ENCODE data around the gene EXOC2. TPM values are rescaled to one million over a fixed set of nuclear protein-coding genes. Genes with fewer than 3 reads are reported as not detected.
"Not testable (repeated sequence)": the region's sequence is repeated elsewhere in the genome, so short reads cannot be mapped to it uniquely, and the experiment has no call there.

Gene EXOC2
- total RNA-seq, 1 experiment from 2014 or later = 67.3 TPM

DNA sequence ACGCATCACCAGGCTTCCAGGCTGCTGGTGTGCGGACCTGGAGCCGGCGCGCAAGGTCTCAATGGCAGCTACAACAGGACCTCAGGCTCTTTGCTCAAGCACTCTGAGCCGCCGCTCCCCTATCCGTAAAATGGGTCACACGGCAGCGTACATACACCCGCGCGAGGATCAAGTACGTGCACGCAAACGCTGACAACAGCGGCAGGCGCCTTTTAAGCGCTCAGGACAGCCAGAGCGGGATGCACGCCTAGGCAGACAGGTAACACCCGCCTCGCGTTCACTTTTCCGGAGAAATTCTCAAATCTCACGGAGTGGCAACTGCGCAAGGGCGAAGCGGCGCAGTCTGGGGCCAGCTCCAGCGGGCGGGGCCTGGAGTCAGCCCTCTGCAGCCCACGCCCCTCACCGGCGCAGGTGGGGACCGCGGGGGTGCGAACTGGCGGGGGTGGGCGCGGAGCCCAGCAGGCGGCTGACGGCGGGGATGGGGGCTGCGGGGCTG is 535 bp downstream of the EXOC2 start:
- peak; percentile 72 for DNase-seq (ENCODE audit: low read depth, low spot score)
- in situ Hi-C loops (cut with HindIII; ENCODE audit: low pct_unique_long_range_greater_than_20kb, low sequenced_read_pairs) = no loop called here

DNA sequence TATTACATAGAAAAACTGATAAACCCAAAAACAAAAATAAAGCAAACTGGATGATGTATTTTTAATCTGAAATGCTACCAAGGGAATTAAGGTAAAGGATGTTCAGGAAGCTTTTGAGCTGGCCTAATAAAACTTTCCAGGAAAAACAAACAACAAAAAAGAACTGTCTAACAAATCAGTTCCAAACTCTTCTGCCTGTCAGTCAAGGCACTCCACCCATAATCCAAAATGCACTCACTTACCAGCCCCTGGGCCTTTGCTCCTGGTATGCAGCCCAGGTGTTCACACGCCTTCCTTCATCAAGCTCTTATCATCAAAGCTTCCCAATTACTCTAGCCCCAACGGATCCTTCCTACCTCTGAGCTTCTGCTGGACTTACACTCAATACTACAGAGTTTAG is 3.7 kb downstream of the EXOC2 start:
- no peak for DNase-seq (ENCODE audit: low read depth, low spot score)
- in situ Hi-C loops (cut with HindIII; ENCODE audit: low pct_unique_long_range_greater_than_20kb, low sequenced_read_pairs) = no loop called here

DNA sequence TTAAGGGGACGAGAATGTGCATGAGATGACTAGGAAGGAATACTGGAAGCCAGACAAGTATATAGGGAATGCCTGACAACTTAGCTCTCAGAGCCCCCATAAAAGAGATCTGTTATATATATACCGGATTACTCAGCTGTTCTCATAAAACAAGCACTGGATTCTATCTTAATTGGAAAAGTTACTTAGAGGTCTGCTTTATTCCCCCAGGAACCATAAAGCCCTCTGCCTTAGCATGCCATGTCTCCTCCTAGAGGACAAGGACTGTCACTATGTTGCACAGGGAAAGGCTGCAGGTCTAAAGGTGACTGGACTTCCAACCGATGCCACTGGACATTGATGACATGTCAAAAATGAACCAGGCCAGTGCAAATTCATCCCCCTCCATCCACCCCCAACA is 6.4 kb downstream of the EXOC2 start:
- peak; percentile 46 for DNase-seq (ENCODE audit: low read depth, low spot score)
- in situ Hi-C loops (cut with HindIII; ENCODE audit: low pct_unique_long_range_greater_than_20kb, low sequenced_read_pairs) = no loop called here

DNA sequence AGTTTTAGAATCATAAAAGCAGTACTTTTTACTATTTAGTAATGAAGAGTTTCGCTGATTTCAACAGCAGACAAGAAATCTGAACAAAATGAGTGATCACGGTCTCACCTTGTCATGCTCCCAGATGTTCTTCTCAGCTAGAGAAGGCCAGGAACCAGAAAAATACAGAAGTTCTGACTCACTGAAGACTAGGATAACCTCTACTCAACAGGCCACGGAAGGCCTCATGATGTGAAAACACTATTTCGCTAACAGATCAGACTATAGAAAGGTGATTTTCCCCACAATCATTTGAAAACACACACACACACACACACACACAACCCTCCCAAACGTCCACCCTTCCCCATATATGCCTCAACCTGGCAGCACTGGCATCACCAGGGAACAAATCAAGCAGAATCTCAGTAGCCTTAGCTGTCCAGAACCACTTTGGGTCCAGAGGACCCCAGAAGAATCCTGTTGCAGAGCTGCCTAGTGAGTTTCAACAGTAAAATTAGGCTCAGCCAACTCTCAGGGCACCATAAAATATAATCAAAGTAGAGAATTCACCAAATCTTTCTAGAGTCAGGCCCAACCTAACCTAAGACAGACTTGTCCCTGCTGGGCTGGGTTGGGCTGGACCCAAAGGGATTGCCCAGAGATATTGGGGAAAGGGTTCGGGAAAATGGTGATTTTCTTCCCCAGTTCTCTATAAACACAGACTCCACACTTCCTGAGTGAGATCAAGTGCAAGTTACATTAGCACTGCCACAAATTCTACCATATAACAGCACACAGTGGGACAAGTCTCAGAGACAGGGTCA is 7.9 kb downstream of the EXOC2 start:
- in situ Hi-C loops (cut with HindIII; ENCODE audit: low pct_unique_long_range_greater_than_20kb, low sequenced_read_pairs) = no loop called here
- DNase-seq (ENCODE audit: low read depth, low spot score) = no peak

DNA sequence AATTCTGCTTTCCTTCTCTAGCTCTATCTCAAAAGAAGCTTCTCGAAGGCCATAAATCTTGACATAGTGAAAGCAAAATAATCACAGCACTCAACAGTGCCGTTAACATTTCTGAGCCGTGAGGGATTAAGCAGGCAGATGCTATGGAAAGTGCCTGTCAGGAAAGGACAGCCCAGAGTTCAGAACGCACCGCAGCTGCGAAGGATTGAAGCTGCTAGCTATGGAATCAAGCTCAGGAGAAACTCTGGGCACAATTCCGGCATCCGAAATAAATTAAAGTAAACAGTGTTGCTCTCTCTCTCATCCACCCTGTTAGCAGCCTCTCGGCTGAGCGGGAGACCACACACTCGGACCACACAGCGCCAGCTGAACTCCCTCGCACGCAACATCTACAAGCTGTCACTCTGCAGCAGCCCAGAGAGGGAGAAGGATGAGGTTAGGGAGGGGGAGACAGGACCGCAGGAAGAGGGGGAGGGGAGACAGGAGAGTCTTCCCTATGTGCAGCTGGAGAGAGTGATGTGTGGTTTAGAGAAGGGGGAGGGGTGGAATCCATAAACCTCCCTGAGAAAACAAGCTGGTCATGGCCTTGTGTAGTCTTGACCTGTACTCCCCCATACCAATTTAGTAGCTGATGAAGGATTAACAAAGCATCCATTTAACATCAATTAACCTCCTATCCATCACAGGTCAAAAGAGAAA is 9.0 kb downstream of the EXOC2 start:
- in situ Hi-C loops (cut with HindIII; ENCODE audit: low pct_unique_long_range_greater_than_20kb, low sequenced_read_pairs) = no loop called here
- no peak for DNase-seq (ENCODE audit: low read depth, low spot score)

DNA sequence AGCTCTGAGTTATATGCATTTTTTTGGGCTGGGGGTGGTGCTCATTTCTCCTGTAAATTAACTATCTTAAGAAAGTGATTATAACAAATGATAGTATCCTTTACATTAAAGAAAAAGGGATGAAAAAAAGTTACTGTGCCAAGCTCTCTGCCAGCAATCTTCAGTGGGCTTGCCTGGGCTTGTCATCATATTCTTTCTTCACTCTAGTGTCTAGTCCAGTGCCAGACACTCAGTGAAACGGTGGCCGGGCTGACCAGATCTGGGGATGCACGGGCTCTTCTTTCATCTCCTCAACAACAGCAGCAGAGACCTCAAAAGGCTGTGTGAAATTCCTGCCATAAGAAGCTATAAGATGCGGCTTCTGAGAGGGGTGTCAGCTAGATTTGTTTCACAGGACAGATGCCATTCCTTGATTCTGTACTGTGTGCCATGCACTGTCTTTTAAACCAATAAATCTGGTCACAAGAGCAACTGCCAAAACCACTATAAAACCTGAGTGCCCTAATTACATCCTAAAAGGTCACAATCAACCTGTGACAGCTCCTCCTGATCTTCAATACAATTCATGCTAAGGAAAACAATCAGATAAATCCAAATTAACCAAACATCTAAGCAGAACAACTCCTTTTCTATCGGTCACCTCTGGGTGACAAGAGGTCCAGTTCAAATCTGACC is 12.1 kb downstream of the EXOC2 start:
- in situ Hi-C loops (cut with HindIII; ENCODE audit: low pct_unique_long_range_greater_than_20kb, low sequenced_read_pairs) = no loop called here
- no peak for DNase-seq (ENCODE audit: low read depth, low spot score)

DNA sequence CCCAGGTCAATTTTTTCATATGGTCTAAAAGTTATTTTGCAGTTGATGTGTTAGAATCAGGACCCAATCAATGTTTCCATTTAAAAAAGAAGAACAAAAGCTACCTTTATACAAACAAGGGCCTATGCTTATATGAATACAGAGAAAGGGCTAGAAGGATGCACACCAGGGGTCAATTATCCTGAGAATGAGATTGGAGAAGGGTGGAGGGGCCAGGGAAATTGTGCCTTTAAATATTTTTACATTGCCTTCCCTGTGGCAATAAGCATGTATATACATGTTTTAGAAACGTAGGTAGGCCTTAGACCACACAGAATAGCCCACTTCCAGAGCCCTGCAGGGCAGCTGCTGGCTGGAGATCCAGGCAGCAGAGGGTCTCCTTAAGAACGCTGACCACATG is 12.7 kb downstream of the EXOC2 start:
- in situ Hi-C loops (cut with HindIII; ENCODE audit: low pct_unique_long_range_greater_than_20kb, low sequenced_read_pairs) = no loop called here
- DNase-seq (ENCODE audit: low read depth, low spot score) = no peak

DNA sequence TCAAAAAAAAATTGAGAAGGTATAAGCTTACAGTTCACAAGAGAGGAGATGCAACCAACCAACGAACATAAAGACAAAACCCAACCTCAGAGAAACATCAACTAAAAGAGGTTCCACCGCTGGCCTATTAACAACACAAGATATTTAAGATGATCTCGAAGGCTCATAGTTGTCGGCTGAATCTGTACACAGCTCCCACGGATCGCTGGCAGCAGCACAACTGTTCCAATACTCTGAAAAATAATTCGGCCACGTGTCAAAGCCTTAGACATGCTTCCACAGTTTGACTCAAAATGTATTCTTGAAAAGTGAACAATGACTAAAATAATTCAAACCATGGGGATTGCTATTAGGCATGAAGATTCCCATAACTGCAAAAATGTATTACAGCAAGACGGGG is 13.7 kb downstream of the EXOC2 start:
- DNase-seq (ENCODE audit: low read depth, low spot score) = no peak
- in situ Hi-C loops (cut with HindIII; ENCODE audit: low pct_unique_long_range_greater_than_20kb, low sequenced_read_pairs) = no loop called here

DNA sequence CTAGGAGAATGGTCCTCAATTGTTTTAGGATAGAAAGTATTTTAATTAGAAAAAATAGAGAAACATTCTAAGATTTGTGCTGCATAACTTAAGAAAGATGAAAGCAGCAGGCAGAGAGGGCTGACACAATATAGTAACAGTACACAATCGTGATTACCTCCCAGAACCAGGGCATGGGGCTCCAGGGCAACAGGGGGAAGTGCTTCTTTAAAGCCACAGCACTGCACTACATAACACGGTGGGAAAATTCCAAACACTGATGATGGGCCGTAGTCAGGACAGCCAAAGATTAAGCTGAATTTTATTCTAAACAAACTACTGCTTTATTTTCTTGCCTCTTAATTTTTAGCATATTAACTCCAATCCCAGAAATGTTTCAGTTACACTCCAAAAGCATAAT is 14.4 kb downstream of the EXOC2 start:
- in situ Hi-C loops (cut with HindIII; ENCODE audit: low pct_unique_long_range_greater_than_20kb, low sequenced_read_pairs) = no loop called here
- no peak for DNase-seq (ENCODE audit: low read depth, low spot score)

DNA sequence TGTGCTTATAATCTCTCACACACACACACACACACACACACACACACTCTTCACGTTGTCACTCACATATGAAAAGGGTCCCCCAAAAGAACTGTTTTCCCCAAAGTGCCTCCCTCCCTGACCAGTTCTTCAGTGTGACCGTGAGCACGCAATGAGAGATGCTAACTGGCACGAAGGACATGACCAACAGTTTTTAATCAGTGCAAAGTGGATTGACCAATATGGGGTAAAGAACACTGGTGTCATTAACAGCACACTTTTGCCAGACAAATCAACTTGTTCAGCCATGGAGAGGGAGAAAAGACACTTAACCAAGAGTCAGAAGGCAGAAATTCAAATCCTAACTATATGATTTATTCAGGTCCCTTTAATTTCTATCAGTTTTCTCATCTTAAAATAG is 15.0 kb downstream of the EXOC2 start:
- DNase-seq (ENCODE audit: low read depth, low spot score) = no peak

DNA sequence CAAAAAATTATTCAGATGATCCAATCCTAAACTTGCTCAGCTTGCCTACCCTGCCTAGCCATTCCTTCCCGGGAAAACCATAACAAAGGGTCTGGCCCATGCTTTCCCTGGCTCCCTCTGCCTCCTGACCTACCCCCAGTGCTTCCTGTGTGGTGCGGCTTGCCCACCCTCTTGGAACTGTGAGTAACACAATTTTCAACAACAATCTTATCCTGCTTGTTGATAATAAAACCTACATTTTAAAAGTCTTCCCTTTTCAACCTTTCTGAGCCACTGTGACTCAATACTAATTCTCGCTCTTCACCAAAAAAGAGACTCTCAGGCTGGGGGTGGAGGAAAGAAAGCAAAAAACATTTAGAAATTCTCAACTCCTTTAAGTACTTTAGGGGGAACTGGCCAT is 18.0 kb downstream of the EXOC2 start:
- in situ Hi-C loops (cut with HindIII; ENCODE audit: low pct_unique_long_range_greater_than_20kb, low sequenced_read_pairs) = no loop called here
- DNase-seq (ENCODE audit: low read depth, low spot score) = no peak

More for the DNA sequence above, 15.0 kb downstream of the EXOC2 start:
- in situ Hi-C loops (cut with HindIII; ENCODE audit: low pct_unique_long_range_greater_than_20kb, low sequenced_read_pairs) = no loop called here

DNA sequence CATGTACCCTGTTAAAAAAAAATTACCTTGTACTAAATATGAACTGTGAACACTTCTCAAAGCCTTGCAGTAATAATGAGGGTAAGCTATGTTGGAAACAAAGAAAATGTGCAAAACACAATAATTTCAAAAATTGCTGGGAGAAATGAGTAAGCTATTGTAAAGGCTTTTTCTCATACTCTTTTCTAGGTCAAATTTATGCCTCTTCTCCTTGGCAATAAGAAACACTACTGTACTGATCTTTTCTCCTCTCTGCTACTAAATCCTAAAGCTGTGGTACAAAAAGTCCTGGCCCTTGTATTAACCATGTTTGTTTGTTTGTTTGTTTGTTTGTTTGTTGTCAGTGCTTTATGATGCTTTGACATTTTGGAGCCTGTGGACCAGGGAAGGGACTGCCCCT is 18.5 kb downstream of the EXOC2 start:
- in situ Hi-C loops (cut with HindIII; ENCODE audit: low pct_unique_long_range_greater_than_20kb, low sequenced_read_pairs) = no loop called here
- no peak for DNase-seq (ENCODE audit: low read depth, low spot score)

DNA sequence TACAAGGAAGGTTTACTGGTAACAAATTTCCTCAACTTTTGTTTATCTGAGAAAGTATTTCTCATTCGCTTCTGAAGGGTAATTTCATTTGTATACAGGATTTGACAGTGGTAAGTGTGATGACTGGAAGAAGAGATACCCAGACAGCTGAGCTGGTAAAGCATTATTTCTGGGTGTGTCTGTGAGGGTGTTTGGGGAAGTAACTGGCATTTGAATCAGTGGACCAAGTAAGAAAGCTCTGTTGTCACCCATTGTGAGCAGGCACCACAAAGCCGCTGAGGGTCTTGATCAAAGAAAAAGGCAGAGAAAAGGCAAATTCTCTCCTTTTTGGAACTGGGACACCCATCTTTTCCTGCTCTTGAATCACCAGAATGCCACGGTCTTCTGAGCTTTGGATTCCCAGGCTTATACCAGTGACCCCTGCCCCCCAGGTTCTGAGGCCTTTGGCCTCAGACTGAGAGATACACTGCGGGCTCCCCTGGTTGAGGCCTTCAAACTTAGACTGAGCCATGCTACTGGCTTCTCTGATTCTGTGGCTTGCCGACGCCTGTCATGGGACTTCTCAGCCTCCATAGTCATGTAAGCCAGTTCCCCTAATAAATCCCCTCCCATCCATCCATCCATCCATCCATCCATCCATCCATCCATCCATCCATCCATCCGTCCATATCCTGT is 25.5 kb downstream of the EXOC2 start:
- no peak for DNase-seq (ENCODE audit: low read depth, low spot score)
- in situ Hi-C loops (cut with HindIII; ENCODE audit: low pct_unique_long_range_greater_than_20kb, low sequenced_read_pairs) = no loop called here

DNA sequence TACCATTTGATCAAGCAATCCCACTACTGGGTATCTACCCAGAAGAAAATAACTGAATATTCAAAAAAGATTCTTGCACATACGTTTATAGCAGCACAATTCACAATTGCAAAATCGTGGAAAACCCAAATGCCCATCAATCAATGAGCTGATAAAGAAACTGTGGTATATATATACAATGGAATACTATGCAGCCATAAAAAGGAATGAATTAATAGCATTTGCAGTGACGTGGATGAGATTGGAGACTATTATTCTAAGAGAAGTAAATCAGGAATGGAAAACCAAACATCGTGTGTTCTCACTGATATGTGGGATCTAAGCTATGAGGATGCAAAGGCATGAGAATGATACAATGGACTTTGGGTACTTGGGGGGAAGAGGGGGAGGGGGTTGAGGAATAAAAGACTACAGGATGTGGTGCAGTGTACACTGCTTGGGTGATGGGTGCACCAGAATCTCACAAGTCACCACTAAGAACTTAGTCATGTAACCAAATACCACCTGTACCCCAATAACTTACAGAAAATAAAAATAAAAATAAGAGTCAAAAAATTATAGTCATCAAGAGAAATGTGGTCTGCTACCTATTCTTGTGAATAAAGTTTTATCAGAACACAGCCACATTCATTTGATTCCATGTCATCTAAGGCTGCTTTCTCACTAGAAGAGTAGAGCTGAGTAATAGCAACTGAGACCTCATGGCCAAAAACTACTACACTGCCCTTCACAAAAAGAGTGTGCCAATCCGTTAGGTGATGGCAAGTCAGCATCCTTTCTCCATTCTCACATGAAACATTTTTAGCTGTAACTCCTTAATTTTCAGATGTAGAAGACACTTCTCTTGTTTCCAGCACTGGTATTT is 27.3 kb downstream of the EXOC2 start:
- no peak for DNase-seq (ENCODE audit: low read depth, low spot score)
- in situ Hi-C loops (cut with HindIII; ENCODE audit: low pct_unique_long_range_greater_than_20kb, low sequenced_read_pairs) = no loop called here

DNA sequence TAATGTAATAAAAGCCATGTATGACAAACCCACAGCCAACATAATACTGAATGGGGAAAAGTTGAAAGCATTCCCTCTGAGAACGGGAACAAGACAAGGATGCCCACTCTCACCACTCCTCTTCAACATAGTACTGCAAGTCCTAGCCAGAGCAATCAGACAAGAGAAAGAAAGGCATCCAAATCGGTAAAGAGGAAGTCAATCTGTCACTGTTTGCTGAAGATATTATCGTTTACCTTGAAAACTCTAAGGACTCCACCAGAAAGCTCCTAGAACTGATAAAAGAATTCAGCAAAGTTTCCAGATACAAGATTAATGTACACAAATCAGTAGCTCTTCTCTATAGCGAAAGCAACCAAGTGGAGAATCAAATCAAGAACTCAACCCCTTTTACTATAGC is 29.2 kb downstream of the EXOC2 start:
- in situ Hi-C loops (cut with HindIII; ENCODE audit: low pct_unique_long_range_greater_than_20kb, low sequenced_read_pairs) = not testable (repeated sequence)

DNA sequence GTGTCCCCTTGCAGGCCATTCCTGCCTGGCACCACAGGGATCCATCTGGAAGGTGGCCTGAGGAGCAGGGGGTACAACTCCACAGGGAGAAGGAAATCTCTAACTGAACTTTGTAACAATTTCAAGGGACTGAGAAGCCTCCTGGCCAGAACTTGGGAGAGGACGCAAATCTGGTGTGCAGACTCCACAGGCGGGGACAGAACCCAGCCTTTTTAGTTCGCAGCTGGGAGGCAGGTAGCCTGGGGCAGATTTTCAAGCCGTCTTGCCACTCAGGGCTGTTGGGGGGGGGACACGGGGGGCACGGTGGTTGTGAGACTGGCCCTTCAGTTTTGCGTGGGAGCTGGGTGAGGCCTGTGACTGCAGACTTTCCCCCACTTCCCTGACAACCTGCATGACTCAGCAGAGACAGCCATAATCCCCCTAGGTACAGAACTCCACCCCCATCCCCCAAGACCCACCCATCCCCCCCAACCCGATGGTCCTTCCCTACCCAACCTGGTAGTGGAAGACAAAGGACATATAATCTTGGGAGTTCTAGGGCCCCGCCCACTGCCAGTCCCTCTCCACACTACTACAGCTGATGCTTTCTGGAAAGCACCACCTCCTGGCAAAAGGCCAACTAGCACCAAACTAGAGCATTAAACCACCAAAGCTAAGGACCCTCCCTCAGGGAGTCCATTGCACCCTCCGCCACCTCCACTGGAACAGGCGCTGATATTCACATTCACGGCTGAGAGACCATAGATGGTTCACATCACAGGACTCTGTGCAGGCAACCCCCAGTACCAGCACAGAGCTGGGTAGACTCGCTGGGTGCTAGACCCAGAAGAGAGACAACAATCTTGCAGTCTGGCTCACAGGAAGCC is 33.0 kb downstream of the EXOC2 start:
- no peak for DNase-seq (ENCODE audit: low read depth, low spot score)

More for the DNA sequence above, 29.2 kb downstream of the EXOC2 start:
- not testable (repeated sequence) for DNase-seq (ENCODE audit: low read depth, low spot score)

More for the DNA sequence above, 33.0 kb downstream of the EXOC2 start:
- in situ Hi-C loops (cut with HindIII; ENCODE audit: low pct_unique_long_range_greater_than_20kb, low sequenced_read_pairs) = no loop called here
